OCI-LY1 (cell line): ENCODE results near the gene RGS1.

ENCODE experiments used
- H2AFZ ChIP-seq: fragments of 200-600 bp; sonication (generic), shearing (Covaris generic); 2 replicates; pipeline ENCODE4 v1.6.0; 2014; ENCODE audit warnings: antibody characterized with exemption, mild to moderate bottlenecking, low read length
- H3F3A ChIP-seq: fragments of 200-600 bp; sonication (generic), shearing (Covaris generic); 2 replicates; pipeline ENCODE4 v1.6.0; 2014; ENCODE audit warnings: mild to moderate bottlenecking, antibody characterized with exemption, low read length, moderate library complexity; ENCODE audit not compliant: insufficient read depth
- H3K27ac ChIP-seq: fragments of 200-600 bp; sonication (generic); 2 replicates; pipeline ENCODE4 v1.5.1; 2014; ENCODE audit warnings: low read length, mixed run types, mild to moderate bottlenecking, low read depth; ENCODE audit not compliant: poor library complexity, severe bottlenecking
- H3K27me3 ChIP-seq: fragments of 200-600 bp; sonication (generic); 2 replicates; pipeline ENCODE4 v1.6.0; 2014; ENCODE audit warnings: antibody characterized with exemption, mild to moderate bottlenecking, low read length, moderate library complexity; ENCODE audit not compliant: insufficient read depth
- H3K36me3 ChIP-seq: fragments of 200-600 bp; sonication (generic); 2 replicates; pipeline ENCODE4 v1.6.1; 2014; ENCODE audit warnings: mild to moderate bottlenecking, antibody characterized with exemption, low read length, moderate library complexity, mixed read lengths; ENCODE audit not compliant: insufficient read depth
- H3K4me1 ChIP-seq: fragments of 200-600 bp; sonication (generic); 2 replicates; pipeline ENCODE4 v1.5.1; 2014; ENCODE audit warnings: mild to moderate bottlenecking, low read length, moderate library complexity; ENCODE audit not compliant: insufficient read depth, severe bottlenecking
- H3K4me2 ChIP-seq: fragments of 200-600 bp; sonication (generic), shearing (Covaris generic); 2 replicates; pipeline ENCODE4 v1.6.1; 2014; ENCODE audit warnings: low read length
- H3K4me3 ChIP-seq: fragments of 200-600 bp; sonication (generic); 2 replicates; pipeline ENCODE4 v1.5.1; 2014; ENCODE audit warnings: low read length, low read depth, mild to moderate bottlenecking, mixed read lengths; ENCODE audit not compliant: poor library complexity, severe bottlenecking
- H3K79me2 ChIP-seq: fragments of 200-600 bp; shearing (Covaris generic); 2 replicates; pipeline ENCODE4 v1.6.1; 2016; ENCODE audit warnings: mixed run types, low read length, mixed read lengths; ENCODE audit not compliant: insufficient read depth
- H3K9ac ChIP-seq: fragments of 200-600 bp; sonication (generic), shearing (Covaris generic); 2 replicates; pipeline ENCODE4 v1.6.1; 2014; ENCODE audit warnings: mild to moderate bottlenecking, low read length, mixed read lengths
- H3K9me2 ChIP-seq: fragments of 200-600 bp; sonication (generic), shearing (Covaris generic); 2 replicates; pipeline ENCODE4 v1.6.1; 2014; ENCODE audit warnings: low read depth, mild to moderate bottlenecking, low read length, mixed read lengths
- H3K9me3 ChIP-seq: fragments of 200-600 bp; shearing (Covaris generic); 2 replicates; pipeline ENCODE4 v1.6.1; 2014; ENCODE audit warnings: low read length, mixed read lengths
- H4K20me1 ChIP-seq: fragments of 200-600 bp; sonication (generic), shearing (Covaris generic); 2 replicates; pipeline ENCODE4 v1.6.0; 2016; ENCODE audit warnings: mild to moderate bottlenecking, low read length; ENCODE audit not compliant: insufficient read depth
- EZH2 ChIP-seq: fragments of 200-600 bp; sonication (generic), shearing (Covaris generic); IDR thresholded peaks from 2 replicates; pipeline ENCODE4 v1.8.0; 2017; ENCODE audit warnings: borderline replicate concordance, mixed run types, mild to moderate bottlenecking, antibody characterized with exemption, low read length, moderate library complexity, mixed read lengths
- TF ChIP-seq, protein P1 (sequence below): fragments of 200-600 bp; sonication (generic), shearing (Covaris generic); IDR thresholded peaks from 2 replicates; pipeline ENCODE4 v1.5.1; 2017; ENCODE audit warnings: mild to moderate bottlenecking, antibody characterized with exemption, low read length, moderate library complexity, mixed read lengths

The RGS1 gene

DNA sequence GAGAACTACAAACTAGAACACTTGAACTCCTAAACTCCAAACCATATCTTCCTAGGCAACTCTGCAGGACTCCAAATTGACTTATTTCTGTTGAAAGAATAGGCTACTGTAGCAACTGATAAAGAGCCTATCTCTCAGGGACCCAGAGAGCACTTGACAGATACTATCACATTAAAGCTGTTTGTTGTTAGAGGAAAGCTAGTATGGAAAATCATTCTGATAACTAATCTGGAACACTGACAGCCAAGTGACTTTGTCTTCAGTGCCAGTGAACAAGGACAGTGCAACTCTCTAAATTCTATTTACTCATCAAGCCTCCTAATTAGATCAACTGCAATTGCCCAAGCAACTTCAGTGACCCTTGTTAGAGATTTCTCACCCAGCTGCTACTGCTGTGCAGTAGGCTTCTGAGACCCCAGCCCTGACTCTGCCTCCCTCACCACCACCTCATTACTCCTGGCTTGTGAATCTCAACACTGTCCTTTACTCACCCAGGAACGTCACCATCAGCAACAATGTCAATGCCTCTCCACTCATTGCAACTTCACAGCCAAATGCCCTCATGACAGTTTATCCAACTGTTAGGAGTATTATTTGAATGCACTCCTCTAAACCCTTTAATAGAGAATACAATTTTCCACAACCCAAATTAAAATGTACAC is 53.0 kb downstream of the RGS1 start:
- Histone ChIP-seq H3K27me3 (no peaks in the 10 kb centered on the region), H3K4me3 (peak overlapping the region; percentile 59), H3K4me2 (peak overlapping the region; percentile 78), H3K36me3 (no peaks in the 10 kb centered on the region), H4K20me1 (no peaks in the 10 kb centered on the region), H3K27ac (peak overlapping the region; percentile 98), H3K79me2 (no peaks in the 10 kb centered on the region), H3K9me2 (no peaks in the 10 kb centered on the region), H2AFZ (no peak overlapping the region), H3K9ac (peak overlapping the region; percentile 86), H3K4me1 (peaks cover 85% of the 10 kb centered on the region), H3K9me3 (no peaks in the 10 kb centered on the region), H3F3A (peaks cover 8% of the 10 kb centered on the region; the same call in 1 of the 2 replicates)
- TF ChIP-seq EZH2, result no peak
- TF ChIP-seq, protein P1, sequence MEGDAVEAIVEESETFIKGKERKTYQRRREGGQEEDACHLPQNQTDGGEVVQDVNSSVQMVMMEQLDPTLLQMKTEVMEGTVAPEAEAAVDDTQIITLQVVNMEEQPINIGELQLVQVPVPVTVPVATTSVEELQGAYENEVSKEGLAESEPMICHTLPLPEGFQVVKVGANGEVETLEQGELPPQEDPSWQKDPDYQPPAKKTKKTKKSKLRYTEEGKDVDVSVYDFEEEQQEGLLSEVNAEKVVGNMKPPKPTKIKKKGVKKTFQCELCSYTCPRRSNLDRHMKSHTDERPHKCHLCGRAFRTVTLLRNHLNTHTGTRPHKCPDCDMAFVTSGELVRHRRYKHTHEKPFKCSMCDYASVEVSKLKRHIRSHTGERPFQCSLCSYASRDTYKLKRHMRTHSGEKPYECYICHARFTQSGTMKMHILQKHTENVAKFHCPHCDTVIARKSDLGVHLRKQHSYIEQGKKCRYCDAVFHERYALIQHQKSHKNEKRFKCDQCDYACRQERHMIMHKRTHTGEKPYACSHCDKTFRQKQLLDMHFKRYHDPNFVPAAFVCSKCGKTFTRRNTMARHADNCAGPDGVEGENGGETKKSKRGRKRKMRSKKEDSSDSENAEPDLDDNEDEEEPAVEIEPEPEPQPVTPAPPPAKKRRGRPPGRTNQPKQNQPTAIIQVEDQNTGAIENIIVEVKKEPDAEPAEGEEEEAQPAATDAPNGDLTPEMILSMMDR, result no peak

DNA sequence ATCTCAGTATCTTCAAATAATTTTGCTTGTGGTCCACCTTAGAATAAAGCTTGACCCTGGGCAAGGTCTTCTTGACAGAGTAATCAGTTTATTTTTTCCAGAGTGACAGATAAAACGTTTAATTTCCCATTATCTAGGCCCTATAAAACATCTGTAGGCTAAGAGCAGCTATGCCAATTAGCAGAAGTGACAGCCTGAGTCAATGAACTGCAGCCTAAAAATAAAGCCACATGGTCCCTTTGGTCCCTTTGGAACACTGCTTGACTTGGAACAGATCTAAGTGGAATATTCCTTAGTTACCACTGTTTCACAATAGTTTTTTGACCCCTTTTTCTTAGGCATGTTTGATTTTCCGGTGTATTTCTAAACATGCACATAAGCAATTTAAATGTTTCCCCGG is 54.0 kb downstream of the RGS1 start:
- H2AFZ ChIP-seq, result 0 out of 2 replicates have a peak overlapping the region, but pooled peaks have one; percentile 0
- H3K4me1 ChIP-seq, result peaks cover 96% of the 10 kb centered on the region
- H3K9ac ChIP-seq, result peak overlapping the region; percentile 86
- no peaks in the 10 kb centered on the region for H3K79me2 ChIP-seq
- H3K9me3 ChIP-seq, result no peaks in the 10 kb centered on the region
- no peaks in the 10 kb centered on the region for H3K27me3 ChIP-seq
- peaks cover 8% of the 10 kb centered on the region; the same call in 1 of the 2 replicates for H3F3A ChIP-seq
- TF ChIP-seq, protein P1, result no peak
- no peak for TF ChIP-seq EZH2
- peak overlapping the region; percentile 59 for H3K4me3 ChIP-seq
- H4K20me1 ChIP-seq, result no peaks in the 10 kb centered on the region
- H3K9me2 ChIP-seq, result no peaks in the 10 kb centered on the region
- peak overlapping the region; percentile 78 for H3K4me2 ChIP-seq
- H3K36me3 ChIP-seq, result no peaks in the 10 kb centered on the region
- H3K27ac ChIP-seq, result peak overlapping the region; percentile 98
